Measurements from ENCODE around the gene SMG6.
"Not testable (repeated sequence)": the region's sequence is repeated elsewhere in the genome, so short reads cannot be mapped to it uniquely, and the experiment has no call there.

SMG6 gene

DNA sequence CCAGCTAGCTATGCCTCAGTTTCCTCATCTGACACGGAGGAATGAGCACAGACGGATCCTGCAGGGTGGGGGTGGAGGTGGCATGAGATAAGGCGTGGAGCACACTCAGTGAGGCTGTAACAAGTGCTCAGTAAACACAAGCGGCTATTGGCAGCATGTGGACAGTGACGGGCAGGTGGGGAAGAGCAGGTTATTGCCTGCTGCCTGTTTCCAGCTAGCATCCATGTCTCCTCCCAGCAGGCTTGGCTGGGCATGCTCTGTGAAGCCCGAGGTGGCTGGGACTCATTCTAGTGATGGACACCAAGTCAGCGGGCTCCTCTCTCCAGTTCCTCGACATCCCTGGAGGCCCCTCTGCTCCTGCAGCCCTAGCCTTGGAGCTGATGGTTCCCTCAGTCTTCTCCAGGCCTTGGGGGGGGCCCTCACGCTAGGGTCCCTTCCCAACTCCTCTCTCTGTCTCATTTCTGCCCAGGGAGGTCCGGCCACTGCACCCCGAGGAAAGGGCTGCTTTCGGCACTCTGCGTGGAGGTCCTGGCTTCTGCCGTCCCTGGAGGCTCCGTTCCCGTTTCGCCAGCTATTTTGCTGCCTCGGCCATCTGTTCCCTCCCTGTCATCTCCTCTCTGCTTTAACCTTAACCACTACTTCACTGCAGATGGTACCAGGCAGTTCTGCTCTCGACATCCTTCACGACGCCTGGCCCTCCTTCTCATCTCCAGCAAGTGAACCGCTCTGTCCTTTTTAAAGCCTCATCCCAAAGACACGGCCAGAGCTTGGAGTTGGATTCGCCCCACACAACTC, 284.7 kb downstream of the SMG6 start:
- H3K27ac ChIP-seq (ENCODE audit: low read depth, low read length) = no peak overlapping the region
- peaks cover 5% of the 10 kb centered on the region; the same call in 1 of the 2 replicates for H3K4me1 ChIP-seq (ENCODE audit: control insufficient read depth, insufficient read depth, low read length)
- no peak overlapping the region for H3K9ac ChIP-seq (ENCODE audit: low read depth, low read length)
- H3K27me3 ChIP-seq (ENCODE audit: control insufficient read depth, insufficient read depth, low read length) = peaks cover 82% of the 10 kb centered on the region
- no peaks in the 10 kb centered on the region for H3K36me3 ChIP-seq (ENCODE audit: control insufficient read depth, insufficient read depth, low read length)
- no peak overlapping the region for H3K4me3 ChIP-seq (ENCODE audit: low read depth, low read length)
- H3K9me3 ChIP-seq (ENCODE audit: control insufficient read depth, insufficient read depth, low read length) = no peaks in the 10 kb centered on the region

DNA sequence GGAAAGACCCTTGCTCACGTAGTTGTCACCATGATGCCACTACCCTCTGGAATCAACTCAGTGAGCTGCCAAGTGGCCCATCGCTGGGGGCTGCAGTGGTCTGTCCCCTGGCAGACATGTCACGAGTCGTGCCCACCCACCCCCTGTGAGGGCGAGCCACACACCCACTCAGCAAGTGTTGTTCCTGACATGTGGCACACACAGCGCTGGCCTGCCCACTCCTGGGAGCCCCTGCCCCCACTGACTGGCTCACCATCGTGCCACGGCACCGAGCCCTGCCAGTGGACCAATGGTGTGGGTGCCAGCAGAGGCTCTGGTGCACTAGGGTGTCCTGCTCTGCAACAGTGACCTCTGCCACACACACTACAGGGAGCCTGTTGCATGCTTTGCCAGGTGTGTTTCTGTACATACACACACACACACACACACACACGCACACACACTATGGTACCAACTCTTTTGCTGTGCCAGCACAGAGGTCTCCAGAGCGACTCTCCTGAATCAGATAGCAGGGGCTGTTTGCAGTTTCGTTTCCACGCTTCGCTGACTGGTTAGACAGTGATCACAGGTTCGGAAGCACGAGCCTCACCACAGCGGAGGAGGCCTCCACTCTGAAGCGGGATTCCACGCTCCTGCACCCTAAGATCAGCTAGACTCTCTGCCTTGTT, 286.2 kb downstream of the SMG6 start:
- Histone ChIP-seq H3K27ac (ENCODE audit: low read depth, low read length) (no peak overlapping the region), H3K27me3 (ENCODE audit: control insufficient read depth, insufficient read depth, low read length) (peaks cover 74% of the 10 kb centered on the region), H3K36me3 (ENCODE audit: control insufficient read depth, insufficient read depth, low read length) (no peaks in the 10 kb centered on the region), H3K9ac (ENCODE audit: low read depth, low read length) (no peak overlapping the region), H3K4me1 (ENCODE audit: control insufficient read depth, insufficient read depth, low read length) (peaks cover 3% of the 10 kb centered on the region; the same call in 1 of the 2 replicates), H3K9me3 (ENCODE audit: control insufficient read depth, insufficient read depth, low read length) (no peaks in the 10 kb centered on the region), H3K4me3 (ENCODE audit: low read depth, low read length) (no peak overlapping the region)

DNA sequence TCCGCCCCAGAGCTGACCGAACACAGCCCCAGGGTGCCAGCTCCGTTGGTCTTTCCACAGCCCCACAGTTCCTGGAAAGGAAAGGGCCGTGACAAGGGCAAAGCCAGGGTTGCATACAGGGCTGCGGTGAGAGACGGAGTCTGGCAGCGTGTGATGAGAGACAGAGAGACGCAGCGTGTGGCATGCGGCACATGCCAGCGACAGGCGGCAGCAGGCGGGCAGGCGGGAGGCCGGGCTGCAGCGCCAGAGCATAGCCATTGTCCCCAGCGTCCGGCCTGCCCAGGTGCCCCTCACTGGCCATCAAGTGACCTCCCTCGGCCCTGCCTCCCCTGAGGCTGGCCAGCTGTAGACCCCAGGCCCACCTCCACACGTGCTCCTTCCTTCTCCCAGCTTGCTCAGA, 287.1 kb downstream of the SMG6 start:
- Histone ChIP-seq H3K27ac (ENCODE audit: low read depth, low read length) (no peak overlapping the region), H3K9me3 (ENCODE audit: control insufficient read depth, insufficient read depth, low read length) (no peaks in the 10 kb centered on the region), H3K4me3 (ENCODE audit: low read depth, low read length) (no peak overlapping the region), H3K27me3 (ENCODE audit: control insufficient read depth, insufficient read depth, low read length) (peaks cover 78% of the 10 kb centered on the region), H3K36me3 (ENCODE audit: control insufficient read depth, insufficient read depth, low read length) (no peaks in the 10 kb centered on the region), H3K4me1 (ENCODE audit: control insufficient read depth, insufficient read depth, low read length) (peaks cover 11% of the 10 kb centered on the region), H3K9ac (ENCODE audit: low read depth, low read length) (no peak overlapping the region)

DNA sequence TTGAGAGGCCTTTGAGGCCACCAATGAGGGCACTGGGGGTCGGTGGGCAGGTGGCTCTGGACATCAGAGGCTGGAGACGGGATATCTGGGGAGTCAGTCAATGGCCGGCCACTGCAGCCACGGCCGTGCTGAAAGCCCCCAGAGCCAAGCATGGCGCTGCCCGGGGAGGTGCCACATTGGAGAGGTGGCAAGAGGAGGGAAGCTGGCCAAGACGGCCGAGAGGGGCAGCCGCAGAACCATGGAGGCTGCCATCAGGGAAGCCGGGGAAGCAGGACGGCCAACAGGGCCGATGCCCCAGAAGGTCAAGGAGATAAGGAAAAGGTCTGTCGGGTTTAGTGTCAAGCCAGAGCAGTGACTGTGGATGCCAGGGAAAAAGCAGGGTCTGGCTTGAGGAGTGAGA, 288.3 kb downstream of the SMG6 start:
- Histone ChIP-seq H3K4me1 (ENCODE audit: control insufficient read depth, insufficient read depth, low read length) (peaks cover 14% of the 10 kb centered on the region), H3K36me3 (ENCODE audit: control insufficient read depth, insufficient read depth, low read length) (no peaks in the 10 kb centered on the region), H3K9ac (ENCODE audit: low read depth, low read length) (no peak overlapping the region), H3K27me3 (ENCODE audit: control insufficient read depth, insufficient read depth, low read length) (peaks cover 72% of the 10 kb centered on the region), H3K9me3 (ENCODE audit: control insufficient read depth, insufficient read depth, low read length) (no peaks in the 10 kb centered on the region), H3K27ac (ENCODE audit: low read depth, low read length) (no peak overlapping the region), H3K4me3 (ENCODE audit: low read depth, low read length) (no peak overlapping the region)

DNA sequence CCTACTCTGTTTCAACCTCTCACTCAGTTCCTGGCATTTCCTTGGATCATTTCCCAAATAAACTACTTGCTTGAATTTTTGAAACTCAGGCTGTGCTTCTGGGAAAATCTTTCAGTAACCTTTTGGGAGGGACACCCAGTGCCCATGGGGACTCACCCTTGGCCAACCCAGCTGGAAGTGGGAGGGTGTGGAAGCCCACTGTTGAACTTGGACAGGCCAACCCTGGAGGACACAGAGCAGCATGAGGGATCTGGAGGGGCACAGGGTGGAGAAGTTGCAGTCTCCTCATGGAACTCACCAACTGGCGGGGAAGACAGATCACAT, 289.6 kb downstream of the SMG6 start:
- no peak overlapping the region for H3K27ac ChIP-seq (ENCODE audit: low read depth, low read length)
- no peaks in the 10 kb centered on the region for H3K9me3 ChIP-seq (ENCODE audit: control insufficient read depth, insufficient read depth, low read length)
- peaks cover 58% of the 10 kb centered on the region for H3K27me3 ChIP-seq (ENCODE audit: control insufficient read depth, insufficient read depth, low read length)
- no peak overlapping the region for H3K4me3 ChIP-seq (ENCODE audit: low read depth, low read length)
- H3K36me3 ChIP-seq (ENCODE audit: control insufficient read depth, insufficient read depth, low read length) = no peaks in the 10 kb centered on the region
- H3K4me1 ChIP-seq (ENCODE audit: control insufficient read depth, insufficient read depth, low read length) = peaks cover 14% of the 10 kb centered on the region
- H3K9ac ChIP-seq (ENCODE audit: low read depth, low read length) = no peak overlapping the region

DNA sequence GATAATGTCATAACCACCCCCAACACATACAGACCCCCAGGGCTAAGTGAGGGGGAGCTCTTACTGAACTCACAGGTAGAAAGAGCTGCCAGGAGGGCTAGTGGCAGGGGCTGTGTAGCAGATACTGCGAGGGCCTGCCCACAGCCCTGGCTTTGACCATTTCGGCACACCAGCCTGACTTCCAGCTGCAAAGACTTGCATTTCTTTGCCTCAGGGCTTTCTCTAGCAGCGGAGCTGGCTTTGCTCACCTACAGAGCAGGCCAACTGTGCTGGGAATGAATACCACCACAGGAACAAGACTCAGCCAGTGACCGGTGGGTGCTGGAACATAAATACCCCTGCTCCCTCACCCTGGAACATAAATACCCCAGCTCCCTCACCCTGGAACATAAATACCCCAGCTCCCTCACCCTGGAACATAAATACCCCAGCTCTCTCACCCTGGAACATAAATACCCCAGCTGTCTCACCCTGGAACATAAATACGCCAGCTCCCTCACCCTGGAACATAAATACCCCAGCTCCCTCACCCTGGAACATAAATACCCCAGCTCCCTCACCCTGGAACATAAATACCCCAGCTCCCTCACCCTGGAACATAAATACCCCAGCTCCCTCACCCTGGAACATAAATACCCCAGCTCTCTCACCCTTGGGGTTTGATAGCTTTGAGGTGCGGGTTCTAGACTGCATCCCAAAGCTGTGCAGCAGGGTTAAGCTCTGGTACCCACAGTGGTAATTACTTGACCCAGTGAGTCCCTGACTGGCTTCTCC, 290.2 kb downstream of the SMG6 start:
- not testable (repeated sequence) for H3K9me3 ChIP-seq (ENCODE audit: control insufficient read depth, insufficient read depth, low read length); H3K36me3 ChIP-seq (ENCODE audit: control insufficient read depth, insufficient read depth, low read length); H3K9ac ChIP-seq (ENCODE audit: low read depth, low read length); H3K4me3 ChIP-seq (ENCODE audit: low read depth, low read length); H3K27ac ChIP-seq (ENCODE audit: low read depth, low read length)
- H3K4me1 ChIP-seq (ENCODE audit: control insufficient read depth, insufficient read depth, low read length) = peaks cover 14% of the 10 kb centered on the region
- H3K27me3 ChIP-seq (ENCODE audit: control insufficient read depth, insufficient read depth, low read length) = peaks cover 53% of the 10 kb centered on the region

DNA sequence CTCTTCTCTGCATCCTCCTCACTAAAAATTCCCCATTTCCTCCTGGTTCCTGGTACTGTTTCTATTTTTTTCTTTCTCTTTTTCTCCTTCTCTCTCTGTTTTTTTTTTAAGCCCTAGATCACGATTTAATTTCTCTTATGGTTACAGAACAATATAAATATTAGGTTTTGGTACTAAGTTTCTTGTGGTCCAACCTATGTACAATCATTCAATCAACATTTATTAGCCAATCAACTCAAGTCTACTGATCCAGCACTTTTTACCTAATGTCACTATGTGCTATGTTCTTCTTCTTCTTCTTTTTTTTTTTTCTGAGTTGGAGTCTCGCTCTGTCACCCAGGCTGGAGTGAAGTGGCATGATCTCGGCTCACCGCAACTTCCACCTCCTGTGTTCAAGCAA, 291.1 kb downstream of the SMG6 start:
- H3K27me3 ChIP-seq (ENCODE audit: control insufficient read depth, insufficient read depth, low read length) = peaks cover 44% of the 10 kb centered on the region

DNA sequence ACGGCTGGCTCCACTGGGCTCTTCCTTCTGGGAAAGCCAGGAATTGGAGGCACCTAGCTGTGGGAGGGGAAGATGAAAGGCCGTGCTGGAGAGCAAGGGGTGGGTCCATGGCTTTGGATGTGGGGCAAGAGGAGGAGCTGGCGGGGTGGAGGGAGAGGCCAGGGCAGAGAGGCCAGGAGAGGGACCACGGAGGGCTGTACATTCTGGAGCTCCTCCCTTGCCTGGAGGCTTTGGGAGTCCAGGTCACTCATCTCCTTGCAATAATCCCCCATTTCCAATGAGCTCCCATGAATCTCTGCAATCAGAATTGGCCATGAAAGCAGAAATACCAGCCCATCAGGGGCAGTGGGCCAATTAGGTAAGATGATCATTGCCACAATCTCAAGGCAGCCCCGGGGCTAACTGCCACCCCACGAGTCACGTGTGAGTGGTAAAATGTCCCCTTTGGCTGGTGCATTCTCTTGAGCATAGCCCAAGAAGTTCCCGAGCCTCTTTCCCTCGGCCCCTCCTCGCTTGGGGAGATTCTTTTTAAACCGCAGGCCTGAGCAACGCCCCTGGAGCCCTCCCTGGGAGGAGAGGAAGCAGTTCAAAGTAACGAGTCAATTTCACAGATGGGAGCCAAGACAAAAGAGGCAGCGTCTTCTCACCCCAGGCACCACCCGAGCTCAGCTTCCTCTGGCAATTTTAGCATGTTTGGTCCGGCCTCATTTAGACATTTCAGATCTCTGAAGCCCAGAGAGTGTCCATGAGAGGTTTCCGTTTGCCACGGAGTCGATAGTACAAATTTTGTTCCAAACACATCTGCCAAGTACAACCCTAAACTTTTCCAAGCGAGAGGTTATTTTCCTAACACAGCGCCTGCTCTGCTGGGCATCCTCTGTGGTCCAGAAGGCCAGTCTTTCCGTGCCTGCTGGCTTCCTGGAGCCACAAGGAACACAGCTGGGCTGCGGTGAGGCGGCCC, 291.9 kb downstream of the SMG6 start:
- Histone ChIP-seq H3K27ac (ENCODE audit: low read depth, low read length) (peak overlapping the region; percentile 40), H3K4me3 (ENCODE audit: low read depth, low read length) (no peak overlapping the region), H3K9me3 (ENCODE audit: control insufficient read depth, insufficient read depth, low read length) (no peaks in the 10 kb centered on the region), H3K4me1 (ENCODE audit: control insufficient read depth, insufficient read depth, low read length) (peaks cover 11% of the 10 kb centered on the region), H3K27me3 (ENCODE audit: control insufficient read depth, insufficient read depth, low read length) (peaks cover 36% of the 10 kb centered on the region), H3K9ac (ENCODE audit: low read depth, low read length) (no peak overlapping the region), H3K36me3 (ENCODE audit: control insufficient read depth, insufficient read depth, low read length) (no peaks in the 10 kb centered on the region)

More for the DNA sequence above, 291.1 kb downstream of the SMG6 start:
- Histone ChIP-seq H3K27ac (ENCODE audit: low read depth, low read length) (no peak overlapping the region), H3K9me3 (ENCODE audit: control insufficient read depth, insufficient read depth, low read length) (no peaks in the 10 kb centered on the region), H3K36me3 (ENCODE audit: control insufficient read depth, insufficient read depth, low read length) (no peaks in the 10 kb centered on the region), H3K9ac (ENCODE audit: low read depth, low read length) (no peak overlapping the region), H3K4me1 (ENCODE audit: control insufficient read depth, insufficient read depth, low read length) (peaks cover 14% of the 10 kb centered on the region), H3K4me3 (ENCODE audit: low read depth, low read length) (no peak overlapping the region)

Data from HUES48 (cell line).